Erythroblast (primary cell): Measurements from ENCODE around the gene PIWIL4.

Experiments used
- DNase-seq, 2 experiments: peaks; one replicate each; lab custom pipeline; 2025; lab: John Stamatoyannopoulos, UW
- GATA1 ChIP-seq: IDR thresholded peaks from 2 replicates; pipeline ENCODE4 v1.6.1; 2011; ENCODE audit warnings: low read depth, mild to moderate bottlenecking, control low read depth, low read length, moderate library complexity
- POLR2A ChIP-seq: IDR thresholded peaks from 2 replicates; pipeline ENCODE4 v1.6.1; 2011; ENCODE audit warnings: mild to moderate bottlenecking, low read length

PIWIL4 gene

GRCh38 chr11:94647926-94648325 lies 80.8 kb downstream of the PIWIL4 start:
- no peak for DNase-seq
- no peak for TF ChIP-seq POLR2A
- no peak for TF ChIP-seq GATA1

GRCh38 chr11:94648789-94649188 lies 81.6 kb downstream of the PIWIL4 start:
- no peak for DNase-seq
- TF ChIP-seq GATA1, result no peak
- no peak for TF ChIP-seq POLR2A

- no peak for DNase-seq
- TF ChIP-seq POLR2A, result no peak
- no peak for TF ChIP-seq GATA1
These were observed 82.1 kb downstream of the PIWIL4 start for GRCh38 chr11:94649254-94649653.

- no peak for DNase-seq
- TF ChIP-seq GATA1, result no peak
- TF ChIP-seq POLR2A, result no peak
These were observed 82.9 kb downstream of the PIWIL4 start for GRCh38 chr11:94649964-94650623.

- no peak for DNase-seq
- TF ChIP-seq GATA1 (no peak), POLR2A (no peak)
These were observed 83.6 kb downstream of the PIWIL4 start for GRCh38 chr11:94650756-94651155.

- TF ChIP-seq GATA1 (no peak), POLR2A (no peak)
These were observed 85.6 kb downstream of the PIWIL4 start for GRCh38 chr11:94652735-94653284.

GRCh38 chr11:94653561-94653960 lies 86.4 kb downstream of the PIWIL4 start:
- no peak for DNase-seq
- no peak for TF ChIP-seq GATA1
- no peak for TF ChIP-seq POLR2A

More at GRCh38 chr11:94652735-94653284, 85.6 kb downstream of the PIWIL4 start:
- no peak for DNase-seq

GRCh38 chr11:94654201-94654600 lies 87.0 kb downstream of the PIWIL4 start:
- no peak for DNase-seq
- no peak for TF ChIP-seq POLR2A
- no peak for TF ChIP-seq GATA1

- TF ChIP-seq GATA1 (no peak), POLR2A (no peak)
- no peak for DNase-seq
These were observed 88.1 kb downstream of the PIWIL4 start for GRCh38 chr11:94655291-94655690.

- no peak for TF ChIP-seq POLR2A
- TF ChIP-seq GATA1, result no peak
- no peak for DNase-seq
These were observed 88.8 kb downstream of the PIWIL4 start for GRCh38 chr11:94655956-94656355.

GRCh38 chr11:94656968-94657367 lies 89.8 kb downstream of the PIWIL4 start:
- DNase-seq, result no peak
- TF ChIP-seq GATA1, result no peak
- TF ChIP-seq POLR2A, result no peak

GRCh38 chr11:94657629-94658028 lies 90.5 kb downstream of the PIWIL4 start:
- TF ChIP-seq GATA1 (no peak), POLR2A (no peak)
- no peak for DNase-seq

- TF ChIP-seq POLR2A (no peak), GATA1 (no peak)
- DNase-seq, result no peak
These were observed 91.2 kb downstream of the PIWIL4 start for GRCh38 chr11:94658386-94658785.

- DNase-seq, result no peak
- TF ChIP-seq GATA1 (no peak), POLR2A (no peak)
These were observed 91.7 kb downstream of the PIWIL4 start for GRCh38 chr11:94658888-94659287.

- TF ChIP-seq GATA1 (no peak), POLR2A (no peak)
- no peak for DNase-seq
These were observed 94.3 kb downstream of the PIWIL4 start for GRCh38 chr11:94661444-94661843.
